NCI-H2171 treated with DMSO at 0.1 percent for 48 hours (cell line): ENCODE measurements around the gene ZNF215.
"Not testable (repeated sequence)": the region's sequence is repeated elsewhere in the genome, so short reads cannot be mapped to it uniquely, and the experiment has no call there.

Experiments
- DNase-seq: peaks from one replicate; lab custom pipeline; 2025; lab: John Stamatoyannopoulos, UW

ZNF215 gene

DNA sequence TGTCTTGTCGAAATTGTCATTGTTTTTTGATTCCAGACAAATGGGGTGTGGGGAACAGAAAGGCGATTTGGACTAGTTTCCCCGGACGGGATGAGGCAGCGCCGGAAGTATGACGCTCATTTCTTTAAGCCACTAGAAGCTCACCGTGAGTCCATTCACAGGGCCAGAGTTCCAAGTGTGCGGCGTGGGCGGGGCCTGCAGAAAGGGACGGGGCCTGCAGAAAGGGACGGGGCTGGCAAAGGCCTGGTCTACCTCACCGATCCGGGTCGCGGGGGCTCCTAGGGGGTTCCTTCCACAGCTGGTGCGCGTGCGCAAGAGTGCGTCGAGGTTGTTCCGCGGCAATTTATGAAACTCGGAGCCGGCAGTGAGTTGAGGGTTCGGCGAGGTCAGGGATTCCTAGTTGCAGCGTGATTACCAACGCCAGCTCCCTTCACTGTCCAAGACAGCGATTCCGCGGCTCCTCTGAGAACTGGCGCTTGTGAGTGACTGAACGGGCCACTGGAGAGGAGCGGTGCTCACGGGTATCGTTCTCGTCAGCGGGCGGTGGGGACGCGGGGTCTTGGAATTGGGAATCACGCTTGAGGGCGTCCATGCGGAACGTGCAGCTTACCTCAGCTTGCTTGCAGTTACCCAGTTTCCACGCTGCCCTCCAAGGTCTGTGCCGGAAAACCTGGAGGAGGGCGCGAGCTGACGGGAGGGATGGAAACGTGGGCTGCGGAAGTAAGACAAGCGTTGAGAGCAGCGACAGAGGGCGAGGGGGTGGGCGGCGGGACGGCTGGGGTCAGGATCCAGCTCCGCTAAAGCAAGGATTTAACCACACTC, at the start of gene ZNF215:
ZNF215 (plus strand) TSS at position 219 of the 822 bp plus-strand sequence. CDS start 5,847 bp downstream, outside the sequence.
- no peak for DNase-seq

DNA sequence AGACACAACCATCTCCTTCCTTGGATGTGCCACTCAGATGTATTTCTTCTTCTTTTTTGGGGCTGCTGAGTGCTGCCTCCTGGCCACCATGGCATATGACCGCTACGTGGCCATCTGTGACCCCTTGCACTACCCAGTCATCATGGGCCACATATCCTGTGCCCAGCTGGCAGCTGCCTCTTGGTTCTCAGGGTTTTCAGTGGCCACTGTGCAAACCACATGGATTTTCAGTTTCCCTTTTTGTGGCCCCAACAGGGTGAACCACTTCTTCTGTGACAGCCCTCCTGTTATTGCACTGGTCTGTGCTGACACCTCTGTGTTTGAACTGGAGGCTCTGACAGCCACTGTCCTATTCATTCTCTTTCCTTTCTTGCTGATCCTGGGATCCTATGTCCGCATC, 49.3 kb upstream of the ZNF215 start:
- no peak for DNase-seq

DNA sequence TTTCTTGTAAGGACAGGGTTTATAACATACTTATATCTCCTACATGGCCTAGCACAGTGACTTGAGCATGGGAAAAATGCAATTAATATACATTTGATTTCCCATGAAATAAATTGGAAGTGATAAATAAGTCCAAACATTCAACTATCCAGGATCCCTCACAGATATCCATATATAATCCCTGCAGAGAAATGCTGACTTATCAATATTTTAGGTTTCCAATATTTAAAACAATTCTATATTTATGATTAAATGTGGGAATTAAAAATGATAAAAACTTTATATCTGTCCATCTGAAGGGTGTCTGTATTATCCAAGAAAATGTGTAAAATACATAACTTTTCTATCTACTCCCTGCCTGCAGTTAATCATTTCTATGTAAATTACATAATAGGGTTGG, 43.5 kb upstream of the ZNF215 start:
- no peak for DNase-seq

DNA sequence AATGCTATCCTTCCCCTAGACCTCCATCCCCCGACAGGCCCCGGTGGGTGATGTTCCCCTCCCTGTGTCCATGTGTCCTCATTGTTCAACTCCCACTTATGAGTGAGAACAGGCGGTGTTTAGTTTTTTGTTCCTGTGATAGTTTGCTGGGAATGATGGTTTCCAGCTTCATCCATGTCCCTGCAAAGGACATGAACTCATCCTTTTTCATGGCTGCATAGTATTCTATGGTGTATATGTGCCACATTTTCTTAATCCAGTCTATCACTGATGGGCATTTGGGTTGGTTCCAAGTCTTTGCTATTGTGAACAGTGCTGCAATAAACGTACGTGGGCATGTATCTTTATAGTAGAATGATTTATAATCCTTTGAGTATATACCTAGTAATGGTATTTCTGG, 38.5 kb upstream of the ZNF215 start:
- DNase-seq: not testable (repeated sequence)

DNA sequence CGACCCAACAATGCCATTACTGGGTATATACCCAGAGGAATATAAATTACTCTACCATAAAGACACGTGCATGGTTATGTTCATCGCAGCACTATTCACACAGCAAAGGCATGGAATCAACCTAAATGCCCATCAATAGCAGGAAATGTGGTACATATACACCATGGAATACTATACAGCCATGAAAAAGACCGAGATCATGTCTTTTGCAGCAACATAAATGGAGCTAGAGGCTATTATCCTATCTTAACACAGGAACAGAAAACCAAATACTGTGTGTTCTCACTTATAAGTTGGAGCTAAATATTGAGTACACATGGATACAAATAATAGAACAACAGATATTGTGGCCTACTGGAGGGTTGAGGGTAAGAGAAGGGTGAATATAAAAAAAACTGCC, 37.4 kb upstream of the ZNF215 start:
- no peak for DNase-seq

DNA sequence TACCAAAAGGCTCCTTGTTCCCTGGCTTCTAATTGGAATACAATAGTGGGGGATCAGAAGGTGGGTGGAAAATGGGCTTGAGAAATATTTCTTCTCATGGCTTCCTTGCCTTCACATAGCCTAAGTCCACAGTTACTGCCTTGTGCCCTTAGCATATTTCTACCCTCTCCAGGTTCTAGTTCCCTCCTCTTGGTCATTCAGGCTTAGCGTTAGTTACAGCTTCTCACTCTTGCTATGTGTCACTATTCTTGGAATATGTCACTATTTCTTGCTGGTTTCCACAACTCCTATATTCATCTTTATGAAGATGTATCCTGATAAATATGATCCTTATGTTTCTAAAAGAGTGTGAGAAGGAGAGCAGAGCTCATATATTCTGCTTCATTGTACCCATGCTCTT, 36.4 kb upstream of the ZNF215 start:
- DNase-seq: no peak

DNA sequence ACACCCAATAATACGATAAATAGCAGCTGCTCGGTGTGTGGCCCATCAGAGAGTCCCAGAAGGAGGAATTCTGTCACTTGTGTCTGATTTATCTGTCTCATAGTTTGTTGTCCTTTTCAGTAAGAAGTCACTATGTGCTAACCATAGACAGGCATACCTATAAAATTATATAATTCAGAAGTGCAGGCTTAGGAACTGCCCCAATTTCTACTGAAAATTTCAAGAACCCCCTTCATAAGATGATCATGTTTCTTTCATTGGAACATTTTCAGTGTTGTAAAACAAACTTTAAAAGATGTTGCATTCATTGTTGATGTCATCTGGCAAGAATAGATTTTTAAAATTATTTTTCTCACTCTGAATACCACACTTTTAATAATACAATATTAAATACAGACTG, 33.8 kb upstream of the ZNF215 start, which contains the start of gene OR2D2:
OR2D2 (minus strand) TSS at position 101 of the 400 bp plus-strand sequence; CDS start at position 101, 0 bp downstream.
- DNase-seq: no peak

DNA sequence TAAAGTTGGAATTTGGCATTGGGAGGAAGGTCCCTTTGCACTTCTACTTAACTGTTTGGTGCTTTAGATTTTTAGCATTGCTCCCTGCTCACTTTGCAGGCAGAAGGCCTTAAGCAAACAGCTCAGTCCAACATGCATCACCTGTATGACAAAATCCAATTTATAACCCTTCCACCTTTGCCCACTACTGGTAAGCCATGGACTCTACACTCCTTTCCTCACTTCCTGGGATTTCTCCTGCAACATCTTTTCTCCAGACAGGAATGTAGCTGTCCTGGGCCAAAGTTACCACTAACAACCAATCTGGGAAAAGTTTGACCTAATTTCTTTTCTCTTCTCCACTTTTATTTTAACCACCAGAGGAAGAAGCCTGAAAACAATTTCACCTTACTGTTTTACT, 32.1 kb upstream of the ZNF215 start:
- DNase-seq: no peak

DNA sequence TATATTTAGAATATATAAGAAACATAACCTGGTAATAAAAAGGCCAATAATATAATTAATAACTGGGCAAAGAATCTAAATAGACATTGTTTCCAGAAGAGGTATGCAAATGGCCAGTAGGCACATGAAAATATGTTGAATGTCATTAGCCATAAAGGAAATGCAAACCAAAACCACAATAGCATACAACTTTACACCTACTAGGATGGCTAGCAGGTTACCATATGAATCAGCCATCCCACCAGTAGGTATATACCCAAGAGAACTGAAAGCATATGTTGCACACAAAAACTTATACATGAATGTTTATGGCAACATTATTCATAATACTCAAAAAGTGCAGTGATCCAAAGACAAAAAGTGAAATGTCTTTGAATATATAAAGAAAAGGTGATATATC, 31.2 kb upstream of the ZNF215 start:
- no peak for DNase-seq

DNA sequence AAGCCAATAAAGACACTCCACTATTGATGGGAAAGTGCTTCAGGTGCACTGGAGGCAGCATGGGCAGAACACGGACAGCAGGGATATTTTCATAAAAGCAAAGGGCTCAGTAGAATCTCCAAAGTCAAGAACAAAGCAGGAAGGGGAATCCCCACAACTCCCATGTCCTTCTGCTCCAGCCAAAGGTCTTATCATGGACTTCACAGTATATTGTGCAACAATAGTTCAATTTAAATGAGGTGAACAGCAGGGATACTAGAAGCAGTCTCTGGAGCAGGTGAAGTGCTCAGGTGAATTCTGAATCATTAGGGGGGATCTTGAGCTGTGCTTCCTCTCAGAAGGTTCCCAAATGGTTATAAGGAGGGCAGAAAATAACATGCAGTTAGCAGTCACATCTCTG, 27.3 kb upstream of the ZNF215 start:
- no peak for DNase-seq

DNA sequence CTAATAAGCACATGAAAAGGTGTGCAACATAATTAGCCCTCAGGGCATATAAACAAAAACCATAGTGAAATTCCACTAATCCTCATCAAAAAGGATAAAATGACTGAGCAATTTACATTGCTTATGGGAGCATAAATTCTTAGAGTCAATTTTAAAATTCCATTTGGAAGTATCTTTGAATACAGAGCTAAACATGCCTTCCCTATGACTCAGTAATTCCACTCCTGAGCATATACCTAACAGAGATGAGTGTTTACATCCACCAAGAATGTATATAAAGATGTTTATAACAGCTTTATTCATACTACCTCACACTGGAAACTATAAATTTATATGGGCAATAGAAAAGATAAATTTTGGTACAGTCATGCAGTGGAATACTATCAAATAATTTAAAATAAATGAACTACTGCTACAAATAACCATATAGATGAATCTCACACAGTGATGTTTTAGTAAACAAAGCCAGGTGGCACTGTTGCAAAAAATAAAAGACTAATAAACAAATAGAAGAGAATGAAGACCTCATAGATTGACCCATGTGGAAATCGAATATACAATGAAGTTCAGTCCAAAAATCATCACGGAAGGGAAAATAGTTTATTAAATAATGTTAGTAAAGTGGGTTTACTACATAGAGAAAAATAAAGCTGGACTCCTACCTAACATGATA, 25.8 kb upstream of the ZNF215 start:
- no peak for DNase-seq

DNA sequence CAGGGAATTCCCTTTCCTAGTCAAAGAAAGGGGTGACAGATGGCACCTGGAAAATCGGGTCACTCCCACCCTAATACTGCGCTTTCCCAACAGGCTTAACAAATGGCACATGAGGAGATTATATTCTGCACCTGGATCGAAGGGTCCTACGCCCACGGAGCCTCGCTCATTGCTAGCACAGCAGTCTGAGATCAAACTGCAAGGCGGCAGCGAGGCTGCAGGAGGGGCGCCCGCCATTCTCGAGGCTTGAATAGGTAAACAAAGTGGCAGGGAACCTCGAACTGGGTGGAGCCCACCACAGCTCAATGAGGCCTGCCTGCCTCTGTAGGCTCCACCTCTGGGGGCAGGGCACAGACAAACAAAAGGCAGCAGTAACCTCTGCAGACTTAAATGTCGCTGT, 21.4 kb upstream of the ZNF215 start:
- not testable (repeated sequence) for DNase-seq

DNA sequence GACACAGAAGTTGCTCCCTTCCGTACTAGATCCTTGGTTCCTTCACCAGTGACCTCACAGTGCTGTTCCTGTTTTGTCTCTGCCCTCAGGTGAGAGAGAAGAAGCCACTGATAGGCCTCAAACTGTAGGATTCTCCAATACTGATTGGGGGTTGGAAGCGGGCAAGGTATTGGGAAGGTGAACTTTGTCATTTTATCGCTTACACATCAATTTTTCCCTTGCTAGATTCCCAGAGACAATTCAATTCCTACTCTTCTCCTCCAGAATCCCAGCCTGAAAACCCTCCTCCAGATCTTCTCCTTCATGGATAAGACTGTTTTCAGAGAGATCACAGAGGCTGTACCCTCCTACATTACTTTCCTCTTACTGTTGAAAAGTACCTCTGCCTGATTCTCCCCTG, 14.8 kb upstream of the ZNF215 start:
- no peak for DNase-seq

DNA sequence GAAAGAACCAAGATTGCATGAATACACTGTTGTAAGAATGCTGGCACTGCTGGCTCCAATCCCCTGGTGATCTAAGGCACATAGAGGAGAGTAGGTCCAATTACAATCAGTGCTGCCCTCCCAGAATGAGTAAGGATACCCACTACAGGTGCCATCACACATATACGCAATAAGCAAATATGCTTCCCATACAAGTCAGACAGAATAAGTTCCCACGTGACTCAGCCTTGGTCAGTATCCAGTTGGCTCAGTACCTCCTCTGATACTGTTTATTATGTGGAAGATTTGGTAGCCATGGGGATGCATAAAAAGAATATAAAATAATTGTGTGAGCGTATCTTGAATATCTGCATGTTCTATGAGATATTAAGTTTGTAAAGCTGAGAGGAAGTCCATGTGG, 14.3 kb upstream of the ZNF215 start:
- no peak for DNase-seq

DNA sequence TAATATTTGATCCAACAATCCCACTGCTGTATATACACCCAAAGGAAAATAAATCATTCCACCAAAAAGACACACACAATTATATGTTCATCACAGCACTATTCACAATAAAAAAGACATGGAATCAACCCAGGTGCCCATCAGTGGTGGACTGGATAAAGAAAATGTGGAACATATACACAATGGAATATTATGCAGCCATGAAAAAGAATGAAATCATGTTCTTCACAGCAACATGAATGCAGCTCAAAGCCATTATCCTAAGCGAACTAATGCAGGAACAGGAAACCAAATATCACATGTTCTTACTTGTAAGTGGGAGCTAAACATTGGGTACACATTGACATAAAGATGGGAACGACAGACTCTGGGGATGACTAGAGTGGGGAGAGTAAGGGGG, 6.5 kb upstream of the ZNF215 start:
- no peak for DNase-seq

DNA sequence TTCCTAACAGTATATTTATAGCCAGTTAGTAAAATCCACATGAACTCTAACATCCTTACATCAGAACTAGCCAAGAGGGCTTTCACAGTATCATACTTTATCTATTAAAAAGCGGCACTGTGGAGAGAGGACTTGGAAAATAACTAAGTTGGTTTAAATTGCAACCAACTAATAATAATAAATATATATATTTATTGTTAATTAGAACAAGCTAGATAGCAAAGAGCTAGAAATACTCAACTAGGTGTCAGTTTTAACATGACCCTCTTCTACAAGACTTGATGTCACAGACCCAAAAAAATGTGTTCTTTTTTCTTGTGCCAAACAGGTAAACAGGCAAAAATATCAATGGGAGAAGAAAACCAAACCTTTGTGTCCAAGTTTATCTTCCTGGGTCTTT, 5.5 kb upstream of the ZNF215 start, which contains the start of gene OR2D3:
OR2D3 (plus strand) TSS at position 301 of the 400 bp plus-strand sequence; CDS start at position 301, 0 bp downstream.
- no peak for DNase-seq

DNA sequence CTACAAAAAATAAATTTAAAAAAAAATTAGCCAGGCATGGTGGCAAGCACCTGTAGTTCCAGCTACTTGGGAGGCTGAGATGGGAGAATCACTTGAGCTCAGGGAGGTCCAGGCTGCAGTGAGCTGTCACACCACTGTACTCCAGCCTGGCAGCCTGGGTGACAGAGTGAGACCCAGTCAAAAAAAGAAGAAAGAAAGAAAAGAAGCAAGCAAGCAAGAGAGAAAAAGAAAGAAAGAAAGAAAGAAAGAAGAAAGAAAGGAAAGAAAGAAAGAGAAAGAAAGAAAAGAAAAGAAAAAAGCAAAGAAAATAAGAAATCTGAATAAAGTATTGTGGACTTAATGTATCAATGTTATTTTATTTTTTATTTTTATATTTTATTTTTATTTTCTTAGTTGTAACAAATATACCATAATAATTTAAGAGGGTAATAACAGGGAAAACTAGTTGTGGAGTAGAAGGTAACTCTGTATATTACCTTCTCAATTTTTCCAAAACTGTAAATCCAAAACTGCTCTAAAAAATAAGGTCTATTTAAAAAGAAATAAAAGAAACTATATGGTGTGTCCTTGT, 1.1 kb upstream of the ZNF215 start:
- DNase-seq: no peak

DNA sequence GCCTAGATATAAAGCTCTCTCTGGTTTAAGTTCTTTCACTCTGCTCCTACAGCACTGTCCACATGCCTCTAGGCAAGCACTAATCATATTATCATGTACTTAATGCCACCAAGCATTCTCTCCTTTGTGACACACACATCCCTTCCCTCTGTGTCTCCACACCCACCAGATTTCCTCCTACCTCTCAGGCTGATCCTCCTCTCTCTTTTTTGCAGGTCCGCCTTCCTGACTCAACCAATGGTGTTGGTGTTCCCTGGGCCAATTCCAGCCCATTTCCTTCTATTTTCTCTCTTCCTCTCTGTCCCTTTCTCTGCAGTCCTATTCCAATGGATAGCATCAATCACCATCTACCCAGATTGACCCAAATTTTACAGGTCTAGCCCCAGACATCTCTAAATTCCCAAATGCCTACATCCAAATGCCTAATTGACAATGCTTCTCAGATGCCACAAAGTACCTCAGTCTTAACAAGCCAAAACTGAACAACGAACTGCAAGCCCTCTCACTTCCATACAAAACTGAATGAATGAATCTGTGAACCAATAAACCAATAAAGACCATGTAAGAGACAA, 504 bp upstream of the ZNF215 start:
- DNase-seq: no peak

DNA sequence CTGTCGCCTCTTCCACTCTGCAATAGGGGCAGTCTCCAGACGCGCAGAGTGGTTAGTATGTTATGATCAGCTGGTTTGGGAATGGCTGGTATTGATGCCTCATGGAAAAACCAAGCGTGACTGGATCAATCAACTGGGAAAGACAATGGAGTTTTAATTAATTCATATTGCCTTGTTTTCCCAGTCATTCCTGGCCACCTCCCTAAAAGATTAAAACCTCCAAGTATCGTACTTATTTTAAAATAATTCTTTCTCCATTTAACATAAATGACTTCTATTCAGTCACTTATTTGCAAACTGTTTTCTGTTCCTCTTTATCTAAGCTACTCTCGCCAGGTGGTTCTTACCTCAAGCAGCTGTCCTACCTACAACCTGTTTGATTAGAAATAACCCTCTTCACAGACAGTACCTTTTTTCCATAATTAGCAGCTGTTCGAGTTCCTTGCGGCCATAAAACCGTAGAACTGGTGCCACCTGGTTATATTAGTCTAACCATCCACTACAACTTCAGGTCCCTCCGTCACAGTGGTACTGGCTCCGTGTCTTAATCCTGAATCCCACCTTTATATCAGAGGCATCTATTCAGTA, 898 bp downstream of the ZNF215 start:
- peak; percentile 0 for DNase-seq

DNA sequence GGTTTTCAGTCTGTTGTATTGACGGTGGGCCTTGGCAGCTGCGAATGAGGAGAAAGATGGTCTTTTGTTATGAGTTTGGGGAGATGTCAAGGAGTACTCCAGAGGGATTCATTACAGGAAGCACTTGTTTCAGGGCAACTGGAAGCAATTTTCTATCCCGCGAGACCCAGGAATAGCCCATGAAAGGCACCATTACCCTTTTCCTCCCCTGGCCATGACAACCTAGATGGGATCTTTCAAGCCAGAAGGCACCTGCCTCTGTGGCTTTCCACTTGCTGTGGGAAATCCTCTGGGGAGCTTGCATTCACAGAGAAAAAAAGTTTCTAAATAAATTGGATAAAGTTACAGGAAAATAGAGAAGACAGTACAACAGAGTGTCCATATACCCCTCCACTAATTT, 2.7 kb downstream of the ZNF215 start:
- DNase-seq: no peak

DNA sequence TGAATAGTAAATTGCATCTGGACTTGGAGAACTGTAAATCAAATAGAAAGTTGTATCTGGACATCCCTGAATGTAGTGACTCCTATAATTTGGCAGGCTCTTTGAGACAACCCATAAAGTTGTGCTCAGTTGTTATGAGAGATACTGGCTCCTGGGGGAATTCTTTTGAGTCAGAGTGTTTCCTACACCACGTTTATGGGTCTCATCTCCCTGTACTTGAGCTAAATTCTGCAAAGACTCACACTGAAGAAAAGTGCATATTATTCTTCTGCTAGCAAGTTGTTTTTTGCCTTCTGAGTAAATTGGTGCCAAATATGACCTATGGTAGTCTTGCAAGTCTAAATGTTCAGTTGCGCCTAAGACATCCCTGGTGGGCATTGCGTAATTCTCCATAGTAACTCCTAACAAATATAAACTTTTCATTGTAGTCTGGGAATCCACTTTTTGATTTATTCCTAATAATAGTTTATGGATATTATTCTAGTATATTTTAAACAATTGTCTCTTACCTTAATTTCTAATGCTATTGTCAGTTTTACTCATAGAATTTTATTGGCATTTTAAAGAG, 5.0 kb downstream of the ZNF215 start:
- no peak for DNase-seq

DNA sequence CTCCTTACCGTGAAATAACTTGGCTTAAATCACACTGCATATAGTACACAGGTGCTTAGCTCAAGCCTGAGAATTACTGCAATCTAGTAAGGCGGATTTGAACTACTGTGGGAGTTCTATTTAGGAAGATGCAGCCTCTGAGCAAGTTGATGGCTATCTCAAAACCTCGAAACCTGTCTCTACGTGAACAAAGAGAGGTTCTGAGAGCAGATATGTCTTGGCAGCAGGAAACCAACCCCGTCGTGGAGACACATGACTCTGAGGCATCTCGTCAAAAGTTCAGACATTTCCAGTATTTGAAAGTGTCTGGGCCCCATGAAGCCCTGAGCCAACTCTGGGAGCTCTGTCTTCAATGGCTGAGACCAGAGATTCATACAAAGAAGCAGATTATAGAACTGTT, 5.9 kb downstream of the ZNF215 start:
- DNase-seq: no peak
